ENCODE data around the gene STRIT1.

DNA sequence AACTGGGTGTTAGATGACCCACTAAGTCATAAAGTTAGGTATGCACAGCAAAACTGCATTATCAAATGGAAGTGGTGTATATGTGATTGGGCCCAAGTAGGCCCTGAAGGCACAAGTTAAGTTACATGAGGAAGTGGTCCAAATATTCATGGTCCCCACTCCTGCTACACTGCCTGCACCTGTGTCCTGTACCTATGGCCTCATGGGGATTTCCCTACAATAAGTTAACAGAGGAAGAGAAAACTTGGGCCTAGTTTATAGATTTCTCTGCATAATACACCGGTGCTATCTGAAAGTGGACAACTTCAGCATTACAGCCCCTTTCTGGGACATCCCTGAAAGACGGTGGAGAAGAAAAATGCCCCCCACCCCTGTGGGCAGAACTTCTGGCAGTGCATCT, 41.5 kb downstream of the STRIT1 start:
- TF ChIP-seq, protein P1, sequence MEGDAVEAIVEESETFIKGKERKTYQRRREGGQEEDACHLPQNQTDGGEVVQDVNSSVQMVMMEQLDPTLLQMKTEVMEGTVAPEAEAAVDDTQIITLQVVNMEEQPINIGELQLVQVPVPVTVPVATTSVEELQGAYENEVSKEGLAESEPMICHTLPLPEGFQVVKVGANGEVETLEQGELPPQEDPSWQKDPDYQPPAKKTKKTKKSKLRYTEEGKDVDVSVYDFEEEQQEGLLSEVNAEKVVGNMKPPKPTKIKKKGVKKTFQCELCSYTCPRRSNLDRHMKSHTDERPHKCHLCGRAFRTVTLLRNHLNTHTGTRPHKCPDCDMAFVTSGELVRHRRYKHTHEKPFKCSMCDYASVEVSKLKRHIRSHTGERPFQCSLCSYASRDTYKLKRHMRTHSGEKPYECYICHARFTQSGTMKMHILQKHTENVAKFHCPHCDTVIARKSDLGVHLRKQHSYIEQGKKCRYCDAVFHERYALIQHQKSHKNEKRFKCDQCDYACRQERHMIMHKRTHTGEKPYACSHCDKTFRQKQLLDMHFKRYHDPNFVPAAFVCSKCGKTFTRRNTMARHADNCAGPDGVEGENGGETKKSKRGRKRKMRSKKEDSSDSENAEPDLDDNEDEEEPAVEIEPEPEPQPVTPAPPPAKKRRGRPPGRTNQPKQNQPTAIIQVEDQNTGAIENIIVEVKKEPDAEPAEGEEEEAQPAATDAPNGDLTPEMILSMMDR (IDR thresholded peaks at IDR 0.05; ENCODE audit: borderline replicate concordance, extremely low read depth, low read length, poor library complexity, severe bottlenecking): no peak
- TF ChIP-seq EZH2 (IDR thresholded peaks at IDR 0.05; ENCODE audit: borderline replicate concordance, low read depth, low read length, severe bottlenecking): no peak
